SK-N-SH treated with all-trans-retinoic acid at 6 μM for 48 hours (cell line): ENCODE measurements around the gene FGFR3.

Experiments
- ARNTL ChIP-seq: fragments of 450-650 bp; formaldehyde crosslinking; IDR thresholded peaks from 2 replicates; pipeline ENCODE4 v1.5.0; 2020; ENCODE audit warnings: low read depth, mild to moderate bottlenecking, moderate library complexity, borderline replicate concordance
- ISL1 ChIP-seq: fragments of 250-450 bp; sonication (Bioruptor Pico); IDR thresholded peaks from 2 replicates; pipeline ENCODE4 v2.1.2; 2022; ENCODE audit warnings: mild to moderate bottlenecking, moderate library complexity
- OSR1 ChIP-seq: fragments of 250-450 bp; sonication (Bioruptor Pico); IDR thresholded peaks from 2 replicates; pipeline ENCODE4 v1.8.0; 2022; ENCODE audit warnings: moderate library complexity, mild to moderate bottlenecking, inconsistent platforms
- PPARA ChIP-seq: fragments of 250-450 bp; sonication (Bioruptor Pico); IDR thresholded peaks from 2 replicates; pipeline ENCODE4 v1.5.0; 2020; ENCODE audit warnings: mild to moderate bottlenecking, borderline replicate concordance
- SNAI2 ChIP-seq: fragments of 250-450 bp; sonication (Bioruptor Pico); IDR thresholded peaks from 2 replicates; pipeline ENCODE4 v1.5.0; 2020; ENCODE audit warnings: mild to moderate bottlenecking, moderate library complexity
- TCF4 ChIP-seq: fragments of 250-450 bp; sonication (Bioruptor Pico); IDR thresholded peaks from 2 replicates; pipeline ENCODE4 v1.8.0; 2021; ENCODE audit warnings: mild to moderate bottlenecking, moderate library complexity, borderline replicate concordance
- ZFP30 ChIP-seq: fragments of 450-650 bp; formaldehyde crosslinking; IDR thresholded peaks from 2 replicates; pipeline ENCODE4 v1.5.0; 2022; ENCODE audit warnings: mild to moderate bottlenecking, moderate library complexity
- TF ChIP-seq, protein P1 (sequence below): fragments of 250-450 bp; sonication (Bioruptor Pico); IDR thresholded peaks from 2 replicates; pipeline ENCODE4 v1.8.0; 2020; ENCODE audit warnings: mild to moderate bottlenecking, moderate library complexity, borderline replicate concordance
- TF ChIP-seq, protein P2 (sequence below): fragments of 250-450 bp; sonication (Bioruptor Pico); IDR thresholded peaks from 2 replicates; pipeline ENCODE4 v1.5.1; 2020; ENCODE audit warnings: low read depth, mild to moderate bottlenecking, moderate library complexity

DNA sequence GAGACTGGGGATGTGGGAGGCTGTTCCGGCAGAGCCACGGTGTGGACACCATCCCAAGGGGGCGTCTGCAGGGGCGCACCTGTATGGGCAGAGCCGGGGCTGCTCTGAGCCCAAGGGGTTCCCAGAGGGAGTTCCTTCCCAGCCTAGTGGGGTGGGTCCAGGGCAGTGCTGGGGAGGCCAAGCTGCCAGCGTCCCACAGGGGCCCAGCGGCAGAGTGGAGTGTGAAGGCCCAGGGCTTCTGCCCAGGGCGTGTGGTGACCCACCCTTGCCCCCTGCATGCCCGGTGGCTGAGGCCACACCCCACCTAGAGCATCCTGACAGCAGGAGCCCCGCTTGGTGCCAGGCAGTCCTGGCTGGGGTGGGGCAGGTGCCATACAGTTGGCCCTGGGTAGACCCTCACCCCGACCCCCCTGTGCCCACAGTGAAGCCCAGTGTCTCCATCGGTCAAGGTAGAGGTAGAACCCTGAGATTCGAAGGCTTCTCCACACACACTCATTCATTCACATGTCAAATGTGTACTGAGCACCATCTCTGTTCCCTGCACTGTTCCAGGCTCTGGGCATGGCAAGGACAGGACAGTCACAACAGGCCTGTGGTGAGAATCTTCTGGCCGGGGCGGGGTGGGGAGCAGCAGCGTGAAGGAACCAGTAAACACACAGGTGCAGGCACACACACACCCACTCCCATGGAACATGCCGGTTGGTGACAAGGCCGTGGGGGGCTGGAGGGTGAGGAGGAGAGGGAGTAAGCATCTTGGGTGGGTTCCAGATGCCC lies 42.5 kb upstream of the FGFR3 start:
- no peak for TF ChIP-seq ARNTL
- TF ChIP-seq, protein P1, sequence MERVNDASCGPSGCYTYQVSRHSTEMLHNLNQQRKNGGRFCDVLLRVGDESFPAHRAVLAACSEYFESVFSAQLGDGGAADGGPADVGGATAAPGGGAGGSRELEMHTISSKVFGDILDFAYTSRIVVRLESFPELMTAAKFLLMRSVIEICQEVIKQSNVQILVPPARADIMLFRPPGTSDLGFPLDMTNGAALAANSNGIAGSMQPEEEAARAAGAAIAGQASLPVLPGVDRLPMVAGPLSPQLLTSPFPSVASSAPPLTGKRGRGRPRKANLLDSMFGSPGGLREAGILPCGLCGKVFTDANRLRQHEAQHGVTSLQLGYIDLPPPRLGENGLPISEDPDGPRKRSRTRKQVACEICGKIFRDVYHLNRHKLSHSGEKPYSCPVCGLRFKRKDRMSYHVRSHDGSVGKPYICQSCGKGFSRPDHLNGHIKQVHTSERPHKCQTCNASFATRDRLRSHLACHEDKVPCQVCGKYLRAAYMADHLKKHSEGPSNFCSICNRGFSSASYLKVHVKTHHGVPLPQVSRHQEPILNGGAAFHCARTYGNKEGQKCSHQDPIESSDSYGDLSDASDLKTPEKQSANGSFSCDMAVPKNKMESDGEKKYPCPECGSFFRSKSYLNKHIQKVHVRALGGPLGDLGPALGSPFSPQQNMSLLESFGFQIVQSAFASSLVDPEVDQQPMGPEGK (CRISPR knock-in tag), result no peak
- TF ChIP-seq SNAI2 (CRISPR knock-in tag), result no peak
- TF ChIP-seq ZFP30 (CRISPR knock-in tag), result no peak
- no peak for TF ChIP-seq TCF4 (CRISPR knock-in tag)
- TF ChIP-seq, protein P2, sequence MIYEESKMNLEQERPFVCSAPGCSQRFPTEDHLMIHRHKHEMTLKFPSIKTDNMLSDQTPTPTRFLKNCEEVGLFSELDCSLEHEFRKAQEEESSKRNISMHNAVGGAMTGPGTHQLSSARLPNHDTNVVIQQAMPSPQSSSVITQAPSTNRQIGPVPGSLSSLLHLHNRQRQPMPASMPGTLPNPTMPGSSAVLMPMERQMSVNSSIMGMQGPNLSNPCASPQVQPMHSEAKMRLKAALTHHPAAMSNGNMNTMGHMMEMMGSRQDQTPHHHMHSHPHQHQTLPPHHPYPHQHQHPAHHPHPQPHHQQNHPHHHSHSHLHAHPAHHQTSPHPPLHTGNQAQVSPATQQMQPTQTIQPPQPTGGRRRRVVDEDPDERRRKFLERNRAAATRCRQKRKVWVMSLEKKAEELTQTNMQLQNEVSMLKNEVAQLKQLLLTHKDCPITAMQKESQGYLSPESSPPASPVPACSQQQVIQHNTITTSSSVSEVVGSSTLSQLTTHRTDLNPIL (CRISPR knock-in tag), result no peak
- no peak for TF ChIP-seq ISL1 (CRISPR knock-in tag)
- no peak for TF ChIP-seq OSR1 (CRISPR knock-in tag)
- no peak for TF ChIP-seq PPARA (CRISPR knock-in tag)
